Common myeloid progenitor, CD34-positive (primary cell): Measurements from ENCODE around the gene LRP1B.

Experiments used
- CTCF ChIA-PET: fragments of 350-600 bp; sonication (Branson Sonifier 250); formaldehyde crosslinking; loops from one replicate; lab custom pipeline; 2021; ENCODE audit warnings: antibody characterized with exemption; lab: Charles Lee
- POLR2A ChIA-PET: fragments of 350-600 bp; sonication (Branson Sonifier 250); formaldehyde crosslinking; loops from one replicate; lab custom pipeline; 2021; ENCODE audit warnings: antibody characterized with exemption; lab: Charles Lee
- DNase-seq, 3 donors: peaks; one replicate each; pipeline versions ENCODE4 v3.0.0 to v3.0.0-alpha.2; 2013
- H3K27ac ChIP-seq, 2 experiments: 1 replicate in 1 of 2; 2 replicates in 1 of 2; pipeline ENCODE4 v1.7.0; 2013; ENCODE audit warnings: inconsistent platforms in 2 of 2, low read length in 2 of 2, mild to moderate bottlenecking in 2 of 2, low read depth in 1 of 2, moderate library complexity in 1 of 2; ENCODE audit not compliant: severe bottlenecking in 2 of 2, insufficient read depth in 1 of 2, poor library complexity in 1 of 2
- H3K27me3 ChIP-seq, 5 experiments: replicated peaks in 2 of 5; 1 replicate in 3 of 5; 2 replicates in 2 of 5; pipeline versions ENCODE4 v1.6.1 to v1.7.0; 2013; ENCODE audit warnings: low read length in 4 of 5, mild to moderate bottlenecking in 2 of 5, moderate library complexity in 2 of 5, inconsistent platforms in 1 of 5; ENCODE audit not compliant: insufficient read depth in 5 of 5, control insufficient read depth in 4 of 5
- H3K36me3 ChIP-seq, 4 experiments: 1 replicate in 2 of 4; 2 replicates in 2 of 4; pipeline versions ENCODE4 v1.6.1 to v1.7.0; 2013; ENCODE audit warnings: low read length in 3 of 4, control low read depth in 1 of 4, mild to moderate bottlenecking in 1 of 4; ENCODE audit not compliant: control insufficient read depth in 4 of 4, insufficient read depth in 4 of 4
- H3K4me1 ChIP-seq, 4 experiments: 1 replicate in 3 of 4; 2 replicates in 1 of 4; pipeline versions ENCODE4 v1.6.1 to v1.7.1; 2013; ENCODE audit warnings: low read length in 3 of 4, mild to moderate bottlenecking in 3 of 4, control low read depth in 1 of 4, inconsistent platforms in 1 of 4, moderate library complexity in 1 of 4; ENCODE audit not compliant: control insufficient read depth in 4 of 4, insufficient read depth in 4 of 4; ENCODE audit errors: control extremely low read depth in 1 of 4
- H3K4me3 ChIP-seq, 7 experiments: 1 replicate in 4 of 7; 2 replicates in 3 of 7; pipeline versions ENCODE4 v1.5.1 to v1.7.0; 2013; ENCODE audit warnings: mild to moderate bottlenecking in 7 of 7, low read length in 6 of 7, moderate library complexity in 6 of 7, inconsistent platforms in 2 of 7, low read depth in 2 of 7, control low read depth in 1 of 7; ENCODE audit not compliant: insufficient read depth in 4 of 7, control insufficient read depth in 1 of 7; ENCODE audit errors: extremely low read depth in 1 of 7
- H3K9me3 ChIP-seq, 5 experiments: 1 replicate in 4 of 5; 2 replicates in 1 of 5; pipeline versions ENCODE4 v1.6.1 to v1.7.1; 2013; ENCODE audit warnings: low read length in 4 of 5, mild to moderate bottlenecking in 2 of 5, inconsistent platforms in 1 of 5, low read depth in 1 of 5, moderate library complexity in 1 of 5; ENCODE audit not compliant: control insufficient read depth in 4 of 5, insufficient read depth in 2 of 5; ENCODE audit errors: control extremely low read depth in 1 of 5
- WGBS: methylation state at CpG from one replicate; pipeline ENCODE4 v1.1.5; 2013; ENCODE audit not compliant: insufficient coverage; 5-methylcytosine and 5-hydroxymethylcytosine counted together

Gene LRP1B

DNA sequence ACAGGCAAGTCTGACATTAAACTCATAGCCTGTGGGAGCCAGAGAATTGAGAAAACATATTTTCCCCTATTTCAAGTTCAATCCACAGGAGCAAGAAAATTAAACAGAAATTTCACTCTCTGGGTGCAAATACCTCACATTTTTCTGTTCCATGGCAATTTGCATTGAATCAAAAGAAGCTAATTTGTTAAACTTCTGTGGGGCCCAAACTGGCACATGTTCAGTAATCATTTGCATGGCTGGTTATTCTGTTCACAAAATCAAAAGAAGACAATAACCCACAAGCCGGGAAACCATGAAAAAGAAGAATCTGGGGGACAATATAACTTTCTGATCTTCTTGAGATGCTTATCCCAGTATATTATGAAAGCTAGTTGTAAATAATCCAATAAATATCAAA lies 363.1 kb downstream of the LRP1B start:
- Histone ChIP-seq H3K27ac (no peak overlapping the region), H3K4me3 (no peak overlapping the region), H3K36me3 (no peaks in the 10 kb centered on the region), H3K4me1 (no peaks in the 10 kb centered on the region), H3K9me3 (no peaks in the 10 kb centered on the region), H3K27me3 (no peaks in the 10 kb centered on the region)
- no peak for DNase-seq
- no CpG with 5 or more reads among the region's 1 CpG for WGBS
- POLR2A ChIA-PET, result no interaction called here
- CTCF ChIA-PET, result interaction anchor here (0.9 kb wide), 1 partner anchor 17 kb away, joined by 3 read pairs; no protein-coding TSS in a partner anchor

GRCh38 chr2:141767051-141767450 lies 363.8 kb downstream of the LRP1B start:
- no CpG with 5 or more reads among the region's 2 CpGs for WGBS
- POLR2A ChIA-PET, result no interaction called here
- H3K27me3 ChIP-seq, result no peaks in the 10 kb centered on the region
- no peaks in the 10 kb centered on the region for H3K9me3 ChIP-seq
- H3K27ac ChIP-seq, result no peak overlapping the region
- CTCF ChIA-PET, result interaction anchor here (0.9 kb wide), 1 partner anchor 17 kb away, joined by 3 read pairs; no protein-coding TSS in a partner anchor
- H3K4me1 ChIP-seq, result no peaks in the 10 kb centered on the region
- no peaks in the 10 kb centered on the region for H3K36me3 ChIP-seq
- no peak overlapping the region for H3K4me3 ChIP-seq
- DNase-seq, result no peak

- DNase-seq, result no peak
- POLR2A ChIA-PET, result no interaction called here
- H3K27me3 ChIP-seq, result no peaks in the 10 kb centered on the region
- no peak overlapping the region for H3K4me3 ChIP-seq
- 67% methylated on average over 2 of the region's 2 CpGs for WGBS
- H3K27ac ChIP-seq, result no peak overlapping the region
- no peaks in the 10 kb centered on the region for H3K36me3 ChIP-seq
- no peaks in the 10 kb centered on the region for H3K4me1 ChIP-seq
- no peaks in the 10 kb centered on the region for H3K9me3 ChIP-seq
- CTCF ChIA-PET, result no interaction called here
Observed at GRCh38 chr2:141766225-141766624, 364.6 kb downstream of the LRP1B start.

GRCh38 chr2:141748616-141749015 lies 382.2 kb downstream of the LRP1B start:
- DNase-seq, result no peak
- no peaks in the 10 kb centered on the region for H3K9me3 ChIP-seq
- no peaks in the 10 kb centered on the region for H3K36me3 ChIP-seq
- no peak overlapping the region for H3K4me3 ChIP-seq
- H3K27me3 ChIP-seq, result no peaks in the 10 kb centered on the region
- no peak overlapping the region for H3K27ac ChIP-seq
- ChIA-PET POLR2A (no interaction called here), CTCF (no interaction called here)
- WGBS, result no CpG with 5 or more reads among the region's 1 CpG
- no peaks in the 10 kb centered on the region for H3K4me1 ChIP-seq

DNA sequence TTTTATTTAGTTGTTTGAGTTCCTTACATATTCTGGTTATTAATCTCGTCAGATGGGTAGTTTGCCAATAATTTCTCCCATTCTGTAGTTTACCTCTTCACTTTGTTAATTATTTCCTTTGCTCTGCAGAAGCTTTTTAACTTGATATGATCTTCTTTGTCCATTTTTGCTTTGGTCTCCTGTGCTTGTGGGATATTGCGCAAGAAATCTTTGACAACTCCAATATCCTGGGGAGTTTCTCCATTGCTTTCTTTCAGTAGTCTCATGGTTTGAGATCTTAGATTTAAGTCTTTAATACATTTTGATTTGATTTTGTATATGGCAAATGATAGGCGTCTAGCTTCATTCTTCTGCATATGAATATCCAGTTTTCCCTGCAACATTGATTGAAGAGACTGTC lies 389.2 kb downstream of the LRP1B start:
- DNase-seq, result no peak
- H3K4me1 ChIP-seq, result no peaks in the 10 kb centered on the region
- H3K36me3 ChIP-seq, result no peaks in the 10 kb centered on the region
- H3K4me3 ChIP-seq, result no peak overlapping the region
- CTCF ChIA-PET, result no interaction called here
- H3K27me3 ChIP-seq, result no peaks in the 10 kb centered on the region
- H3K27ac ChIP-seq, result no peak overlapping the region
- no peaks in the 10 kb centered on the region for H3K9me3 ChIP-seq
- WGBS, result 67% methylated on average over 2 of the region's 3 CpGs
- POLR2A ChIA-PET, result no interaction called here

GRCh38 chr2:141737492-141738255 lies 393.1 kb downstream of the LRP1B start:
- Histone ChIP-seq H3K36me3 (no peaks in the 10 kb centered on the region), H3K27me3 (no peaks in the 10 kb centered on the region), H3K4me1 (no peaks in the 10 kb centered on the region), H3K27ac (no peak overlapping the region), H3K4me3 (no peak overlapping the region), H3K9me3 (no peaks in the 10 kb centered on the region)
- 0% methylated on average over 1 of the region's 3 CpGs for WGBS
- ChIA-PET POLR2A (no interaction called here), CTCF (no interaction called here)
- no peak for DNase-seq

DNA sequence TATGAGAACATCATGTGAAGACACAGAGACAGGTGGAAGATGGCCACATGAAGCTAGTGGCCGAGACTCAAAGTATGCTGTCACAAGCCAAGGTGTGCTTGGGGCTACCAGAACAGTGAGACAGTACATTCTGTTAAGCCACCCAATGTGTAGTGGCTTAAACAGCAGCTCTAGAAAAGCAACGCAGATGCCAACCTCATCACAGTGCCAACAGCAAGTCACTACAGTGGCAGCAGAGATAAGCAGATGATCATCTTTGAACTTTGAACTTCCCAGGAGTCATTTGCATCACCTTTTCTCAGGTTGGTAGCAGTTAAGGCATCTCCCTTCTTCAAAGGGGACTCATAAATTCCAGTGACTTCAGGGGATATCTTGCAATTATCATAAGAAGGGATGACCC lies 394.4 kb downstream of the LRP1B start:
- CTCF ChIA-PET, result no interaction called here
- 90% methylated on average over 2 of the region's 2 CpGs for WGBS
- H3K4me1 ChIP-seq, result no peaks in the 10 kb centered on the region
- H3K27ac ChIP-seq, result no peak overlapping the region
- H3K36me3 ChIP-seq, result no peaks in the 10 kb centered on the region
- POLR2A ChIA-PET, result no interaction called here
- no peak overlapping the region for H3K4me3 ChIP-seq
- no peaks in the 10 kb centered on the region for H3K9me3 ChIP-seq
- no peaks in the 10 kb centered on the region for H3K27me3 ChIP-seq
- no peak for DNase-seq
